SK-MEL-5 (cell line): Measurements from ENCODE around the gene EPHB2. TPM values are rescaled to one million over a fixed set of nuclear protein-coding genes. Genes with fewer than 3 reads are reported as not detected.

Source experiments
- DNase-seq: peaks from one replicate; pipeline ENCODE4 v3.0.0-alpha.2; 2016; ENCODE audit warnings: low read depth, low spot score
- in situ Hi-C: cut with HindIII; loops from 2 replicates; pipeline ENCODE4 v1.10.0; 2016; ENCODE audit warnings: low sequenced_read_pairs, high pct_unique_total_duplicates, low pct_unique_long_range_greater_than_20kb
- total RNA-seq: library from RNA; depleted of rRNA; stranded (reverse); fragments of >200 nt; shearing (Covaris generic); gene quantifications from 2 replicates; pipeline ENCODE4 v1.2.3, GENCODE V29; 2014

The EPHB2 gene
- total RNA-seq, 1 experiment from 2014 or later = 1.3 TPM

DNA sequence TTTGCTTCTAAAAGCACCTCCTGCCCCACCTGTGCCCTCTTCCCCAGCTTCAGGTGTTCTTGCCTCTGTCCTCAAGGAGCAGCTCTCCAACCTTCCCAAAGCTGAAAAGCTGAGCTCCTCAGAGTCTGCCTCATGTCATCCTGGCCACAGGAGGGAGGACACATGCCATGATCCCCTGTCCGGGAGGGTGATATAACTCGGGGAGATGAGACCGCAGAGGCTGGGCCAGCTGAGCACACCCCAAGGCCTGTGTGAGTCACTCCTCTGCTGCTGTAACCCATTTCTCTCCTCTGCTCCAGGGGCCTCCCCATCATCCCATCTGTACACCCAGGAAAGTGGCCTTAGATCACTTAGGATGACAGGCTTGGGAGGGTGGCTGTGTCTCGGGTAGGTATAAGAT, 49.8 kb downstream of the EPHB2 start:
- in situ Hi-C loops = no loop called here
- DNase-seq = no peak

- in situ Hi-C loops = no loop called here
- no peak for DNase-seq
Observed at GRCh38 chr1:22761101-22761500, 50.5 kb downstream of the EPHB2 start.

- in situ Hi-C loops = no loop called here
- DNase-seq = no peak
Observed at GRCh38 chr1:22761821-22762220, 51.2 kb downstream of the EPHB2 start.

- DNase-seq = no peak
- in situ Hi-C loops = no loop called here
Observed at GRCh38 chr1:22763487-22764200, 53.0 kb downstream of the EPHB2 start.

DNA sequence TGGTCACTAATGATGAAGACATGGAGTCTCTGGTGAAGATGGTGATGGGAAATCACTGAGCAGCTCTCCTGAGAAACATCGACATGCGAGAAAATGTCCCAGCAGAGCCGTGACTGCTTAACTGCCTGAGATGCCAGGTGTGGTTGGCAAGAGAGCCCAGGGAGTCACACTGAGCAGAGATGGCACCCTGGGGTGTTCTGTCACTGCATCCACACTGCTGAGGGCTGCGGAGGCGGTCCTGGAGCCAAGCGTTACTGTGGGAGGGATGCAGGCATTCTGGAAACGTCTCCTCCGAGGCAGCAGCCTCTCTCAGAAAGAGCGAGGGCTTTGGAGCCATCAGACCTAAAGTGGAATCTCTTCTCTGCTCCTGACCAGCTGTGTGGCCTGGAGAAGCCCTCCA, 57.2 kb downstream of the EPHB2 start:
- in situ Hi-C loops = no loop called here
- no peak for DNase-seq

DNA sequence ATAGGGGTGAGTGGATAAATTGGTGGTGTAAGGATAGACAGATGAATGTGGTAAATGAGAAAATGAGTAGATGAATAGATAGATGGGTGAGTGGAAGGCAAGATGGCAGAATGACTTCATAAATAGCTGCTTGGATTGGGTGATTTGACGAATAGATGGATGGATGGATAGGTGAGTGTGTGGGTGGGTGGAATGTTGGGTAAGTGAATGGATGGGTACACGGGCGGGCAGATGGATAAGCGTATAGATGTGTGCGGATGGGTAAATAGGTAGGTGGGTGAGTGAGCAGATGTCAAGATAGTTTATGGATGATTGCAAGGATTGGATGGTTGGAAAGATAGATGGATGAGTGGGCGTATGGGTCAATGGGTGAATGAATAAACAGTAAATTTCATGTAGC, 59.3 kb downstream of the EPHB2 start:
- no peak for DNase-seq
- in situ Hi-C loops = no loop called here

- DNase-seq = no peak
- in situ Hi-C loops = no loop called here
Observed at GRCh38 chr1:22772014-22772413, 61.4 kb downstream of the EPHB2 start.

GRCh38 chr1:22773981-22774832, 63.6 kb downstream of the EPHB2 start:
- in situ Hi-C loops = no loop called here
- no peak for DNase-seq

- in situ Hi-C loops = no loop called here
- DNase-seq = no peak
Observed at GRCh38 chr1:22774833-22775182, 64.2 kb downstream of the EPHB2 start.

- in situ Hi-C loops = no loop called here
Observed at GRCh38 chr1:22775478-22775877, 64.8 kb downstream of the EPHB2 start.

DNA sequence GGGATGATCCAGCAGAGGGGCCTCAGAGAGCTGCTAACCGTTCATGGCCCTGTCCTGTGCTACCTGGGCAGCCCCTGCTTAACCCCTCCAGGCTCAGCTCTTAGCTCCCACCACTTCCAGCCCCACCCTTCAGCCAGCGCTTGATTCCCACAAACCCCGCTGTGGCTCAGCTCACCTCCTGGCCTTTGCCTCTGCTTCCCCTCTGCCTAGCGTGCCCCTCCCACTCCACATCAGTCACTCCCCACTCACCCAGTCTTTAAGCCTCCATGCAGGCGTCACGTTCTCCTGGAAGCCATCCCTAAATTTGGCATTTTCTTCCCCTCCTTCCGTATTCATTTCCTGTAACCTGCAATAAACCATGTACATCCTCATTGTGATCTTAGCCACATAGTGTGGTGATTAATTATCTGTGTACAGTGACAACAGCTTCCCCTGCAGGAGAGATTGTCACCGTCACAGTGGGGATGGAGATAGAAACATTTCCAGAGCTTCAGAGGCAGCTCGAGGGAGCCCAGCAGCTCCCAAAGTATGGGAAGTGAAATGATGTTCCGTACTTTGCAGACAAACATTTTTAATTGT, 65.5 kb downstream of the EPHB2 start:
- DNase-seq = no peak

More at GRCh38 chr1:22775478-22775877, 64.8 kb downstream of the EPHB2 start:
- DNase-seq = no peak

GRCh38 chr1:22777388-22778057, 66.9 kb downstream of the EPHB2 start:
- in situ Hi-C loops = no loop called here
- no peak for DNase-seq

More for the DNA sequence above, 65.5 kb downstream of the EPHB2 start:
- in situ Hi-C loops = no loop called here

DNA sequence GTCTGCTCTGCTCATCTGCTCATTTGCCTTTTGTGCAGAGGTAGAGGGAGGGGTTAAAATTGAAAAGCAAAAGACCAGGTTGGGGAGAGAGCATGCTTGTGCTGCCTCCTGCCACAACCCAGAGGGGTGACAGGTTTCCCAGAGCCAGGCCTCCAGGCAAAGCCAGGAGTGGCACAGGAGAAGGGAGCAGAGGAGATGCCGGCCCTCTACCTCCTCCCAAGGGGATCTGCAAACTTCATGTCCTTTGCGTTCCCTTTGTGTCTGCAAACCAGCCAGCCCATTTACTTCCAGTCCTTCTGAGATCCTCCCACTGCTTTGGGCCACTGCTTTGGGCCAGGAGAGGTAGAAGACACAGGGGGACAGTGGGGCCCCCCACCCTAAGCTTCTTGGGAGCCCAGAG, 67.8 kb downstream of the EPHB2 start:
- in situ Hi-C loops = no loop called here

GRCh38 chr1:22778862-22779520, 68.4 kb downstream of the EPHB2 start:
- in situ Hi-C loops = no loop called here
- no peak for DNase-seq

More for the DNA sequence above, 67.8 kb downstream of the EPHB2 start:
- DNase-seq = no peak

GRCh38 chr1:22780696-22781095, 70.1 kb downstream of the EPHB2 start:
- in situ Hi-C loops = no loop called here

DNA sequence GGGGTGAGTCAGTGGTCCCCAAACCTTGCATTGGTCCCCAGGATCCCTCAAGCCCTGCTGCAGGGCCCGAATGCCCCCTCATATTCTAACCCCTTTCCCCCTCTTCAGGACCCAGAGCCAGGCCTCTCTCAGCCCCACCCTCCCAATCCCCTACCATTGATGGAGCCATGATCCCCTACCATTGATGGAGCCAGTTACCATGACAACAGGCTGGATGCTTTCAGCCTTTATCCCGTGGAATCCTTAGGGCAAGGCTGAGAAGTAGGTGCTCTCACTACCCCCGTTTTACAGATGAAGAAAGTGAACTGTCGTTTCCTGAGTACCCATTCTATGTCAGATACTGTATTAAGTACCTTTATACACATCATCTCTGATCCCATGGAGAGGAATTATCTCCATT, 70.8 kb downstream of the EPHB2 start:
- DNase-seq = no peak
- in situ Hi-C loops = no loop called here

More at GRCh38 chr1:22780696-22781095, 70.1 kb downstream of the EPHB2 start:
- peak; percentile 60 for DNase-seq

- in situ Hi-C loops = no loop called here
- no peak for DNase-seq
Observed at GRCh38 chr1:22782406-22782805, 71.8 kb downstream of the EPHB2 start.

DNA sequence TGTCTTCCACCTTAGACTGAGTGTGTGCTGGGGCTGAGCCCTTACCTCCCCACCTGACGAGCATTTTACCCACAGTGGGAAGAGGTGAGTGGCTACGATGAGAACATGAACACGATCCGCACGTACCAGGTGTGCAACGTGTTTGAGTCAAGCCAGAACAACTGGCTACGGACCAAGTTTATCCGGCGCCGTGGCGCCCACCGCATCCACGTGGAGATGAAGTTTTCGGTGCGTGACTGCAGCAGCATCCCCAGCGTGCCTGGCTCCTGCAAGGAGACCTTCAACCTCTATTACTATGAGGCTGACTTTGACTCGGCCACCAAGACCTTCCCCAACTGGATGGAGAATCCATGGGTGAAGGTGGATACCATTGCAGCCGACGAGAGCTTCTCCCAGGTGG, 73.7 kb downstream of the EPHB2 start:
- DNase-seq = no peak
- in situ Hi-C loops = no loop called here
